Endothelial cell of umbilical vein (primary cell): ENCODE measurements around the gene RGS18. TPM values are rescaled to one million over a fixed set of nuclear protein-coding genes. Genes with fewer than 3 reads are reported as not detected.

Source experiments
- BruUV-seq: library from RNA; stranded (reverse); fragments of 400-500 nt; replicated peaks from 2 replicates; lab custom pipeline; 2021; lab: Mats Ljungman, UMichigan
- CTCF ChIA-PET: fragments of 300-600, 350-600 bp; sonication (Branson Sonifier 250); formaldehyde crosslinking; loops from one replicate; lab custom pipeline; 2021; ENCODE audit warnings: antibody characterized with exemption, inconsistent platforms; lab: Charles Lee
- POLR2A ChIA-PET: fragments of 300-600, 350-600 bp; sonication (Branson Sonifier 250); formaldehyde crosslinking; loops from one replicate; lab custom pipeline; 2021; ENCODE audit warnings: antibody characterized with exemption, inconsistent platforms; lab: Charles Lee
- DNase-seq: peaks from one replicate; pipeline ENCODE4 v3.0.0-alpha.2; 2011; ENCODE audit warnings: low read depth, low spot score
- FAIRE-seq: peaks from 2 replicates; lab custom pipeline; 2011; peaks lifted over from hg19 to GRCh38; lab: Jason Lieb, UNC
- H2AFZ ChIP-seq: 2 replicates; pipeline ENCODE4 v1.6.0; 2012; ENCODE audit warnings: low read depth, low read length, control low read depth, inconsistent platforms
- H3K27ac ChIP-seq: 2 replicates; pipeline ENCODE4 v1.5.1; 2011; ENCODE audit warnings: low read depth, mild to moderate bottlenecking, control low read depth, low read length, moderate library complexity; ENCODE audit not compliant: insufficient read depth
- H3K27me3 ChIP-seq, 2 experiments: 2 replicates each; pipeline versions ENCODE4 v1.6.0 to v1.6.1; 2011; ENCODE audit warnings: low read length in 2 of 2, mixed read lengths in 1 of 2; ENCODE audit not compliant: control insufficient read depth in 2 of 2, insufficient read depth in 2 of 2
- H3K36me3 ChIP-seq, 2 experiments: 2 replicates in 1 of 2; 3 replicates in 1 of 2; pipeline ENCODE4 v1.5.1; 2011; ENCODE audit warnings: low read length in 2 of 2, mild to moderate bottlenecking in 1 of 2, moderate library complexity in 1 of 2; ENCODE audit not compliant: control insufficient read depth in 2 of 2, insufficient read depth in 2 of 2; ENCODE audit errors: extremely low read depth in 1 of 2
- H3K4me1 ChIP-seq: 3 replicates; pipeline ENCODE4 v1.5.1; 2011; ENCODE audit warnings: mild to moderate bottlenecking, low read length; ENCODE audit not compliant: control insufficient read depth, insufficient read depth; ENCODE audit errors: extremely low read depth
- H3K4me2 ChIP-seq: 2 replicates; pipeline ENCODE4 v1.6.1; 2011; ENCODE audit warnings: low read length, control low read depth, mixed read lengths; ENCODE audit not compliant: insufficient read depth
- H3K4me3 ChIP-seq, 3 experiments: fragments of 200-600 bp in 1 of 3; sonication (generic), shearing (Covaris generic) in 1 of 3; replicated peaks in 1 of 3; 2 replicates each; pipeline ENCODE4 v1.5.1; 2011 to 2016; ENCODE audit warnings: control low read depth in 3 of 3, low read length in 3 of 3, mild to moderate bottlenecking in 2 of 3, inconsistent platforms in 1 of 3, low read depth in 1 of 3, moderate library complexity in 1 of 3; ENCODE audit not compliant: insufficient read depth in 1 of 3
- H3K79me2 ChIP-seq: 2 replicates; pipeline ENCODE4 v1.6.0; 2012; ENCODE audit warnings: low read length, inconsistent platforms; ENCODE audit not compliant: control insufficient read depth, insufficient read depth
- H3K9ac ChIP-seq: replicated peaks from 2 replicates; pipeline ENCODE3; 2011; ENCODE audit warnings: low read length, control low read depth; ENCODE audit not compliant: insufficient read depth; ENCODE audit errors: extremely low read depth
- H3K9me1 ChIP-seq: replicated peaks from 3 replicates; pipeline ENCODE4 v1.6.0; 2011; ENCODE audit warnings: mild to moderate bottlenecking, low read length; ENCODE audit not compliant: control insufficient read depth, insufficient read depth; ENCODE audit errors: extremely low read depth
- H3K9me3 ChIP-seq: replicated peaks from 2 replicates; pipeline ENCODE4 v1.5.1; 2012; ENCODE audit warnings: low read length, inconsistent platforms; ENCODE audit not compliant: control insufficient read depth, insufficient read depth
- H4K20me1 ChIP-seq: replicated peaks from 2 replicates; pipeline ENCODE3; 2011; ENCODE audit warnings: mild to moderate bottlenecking, low read length; ENCODE audit not compliant: control insufficient read depth, insufficient read depth; ENCODE audit errors: extremely low read depth
- FOS ChIP-seq: IDR thresholded peaks from 2 replicates; pipeline ENCODE4 v1.6.1; 2011; ENCODE audit warnings: mild to moderate bottlenecking, low read length, moderate library complexity, borderline replicate concordance; ENCODE audit not compliant: insufficient read depth
- GATA2 ChIP-seq: IDR thresholded peaks from 2 replicates; pipeline ENCODE4 v1.7.0; 2011; ENCODE audit warnings: low read depth, mild to moderate bottlenecking, moderate library complexity, mixed read lengths, low read length; ENCODE audit not compliant: insufficient read length, insufficient read depth
- JUN ChIP-seq: IDR thresholded peaks from 2 replicates; pipeline ENCODE4 v1.6.1; 2011; ENCODE audit warnings: borderline replicate concordance, low read depth; ENCODE audit not compliant: insufficient read length, insufficient read depth
- POLR2AphosphoS5 ChIP-seq: IDR thresholded peaks from 2 replicates; pipeline ENCODE4 v1.6.1; 2012; ENCODE audit warnings: low read depth, mild to moderate bottlenecking, control low read depth, low read length, moderate library complexity; ENCODE audit not compliant: insufficient read depth
- dilution Hi-C: fragments of 300-500 bp; cut with MboI; formaldehyde crosslinking; loops from one replicate; pipeline ENCODE4 v1.15.0; 2019; ENCODE audit warnings: low sequenced_read_pairs; ENCODE audit not compliant: extremely low pct_ligation_motif_present
- intact Hi-C: fragments of 100-400 bp; cut with micrococcal nuclease; formaldehyde crosslinking; loops from one replicate; pipeline ENCODE4 v1.10.0; 2022
- polyA plus RNA-seq, 4 experiments: library from polyadenylated mRNA; depleted of rRNA in 3 of 4; stranded (reverse) in 3 of 4; unstranded in 1 of 4; fragments of >200 nt; gene quantifications; 2 replicates each; pipeline versions ENCODE4 v1.2.1 to v1.2.3, GENCODE V29; 2011 to 2012; ENCODE audit warnings: missing spikeins in 1 of 4
- total RNA-seq: library from RNA; stranded (reverse); gene quantifications from 2 replicates; pipeline ENCODE4 v1.2.3, GENCODE V29; 2021
- TF ChIP-seq, protein P1 (sequence below): IDR thresholded peaks from 2 replicates; pipeline ENCODE4 v1.6.1; 2011; ENCODE audit not compliant: insufficient read depth, insufficient read length

RGS18 gene
- total and polyA plus RNA-seq, 2 donors (not counting 3 experiments of a cell fraction or from before 2014, with no cell fraction given), result not detected

DNA sequence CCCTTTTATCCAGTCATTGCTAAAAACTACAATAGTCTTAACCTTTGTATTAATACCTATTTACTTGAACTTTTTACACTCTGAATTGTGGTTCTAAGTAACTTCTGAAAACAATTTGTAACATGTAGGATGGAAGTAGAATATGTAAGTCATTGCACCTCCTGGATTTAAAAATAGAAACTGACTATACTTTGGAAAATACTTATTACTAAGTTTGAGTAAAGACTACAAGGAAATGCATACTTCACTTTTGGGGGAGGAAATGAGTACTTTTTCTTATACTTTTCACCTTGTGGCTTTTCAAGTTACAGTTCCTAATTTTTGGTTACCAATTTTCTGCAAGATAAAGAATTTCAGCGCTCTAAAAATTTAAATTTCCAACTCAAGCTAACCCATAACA is 8.7 kb downstream of the RGS18 start:
- no TSS peak for BruUV-seq
- Histone ChIP-seq H3K4me2 (no peak overlapping the region), H3K27ac (no peak overlapping the region), H3K9me3 (no peaks in the 10 kb centered on the region), H2AFZ (no peak overlapping the region), H3K4me3 (no peak overlapping the region), H3K27me3 (no peaks in the 10 kb centered on the region), H3K36me3 (no peaks in the 10 kb centered on the region), H4K20me1 (no peaks in the 10 kb centered on the region), H3K79me2 (no peaks in the 10 kb centered on the region), H3K9me1 (no peaks in the 10 kb centered on the region), H3K9ac (no peak overlapping the region), H3K4me1 (peaks cover 37% of the 10 kb centered on the region)
- DNase-seq (no peak), FAIRE-seq (no peak)
- TF ChIP-seq POLR2AphosphoS5 (no peak), JUN (no peak), GATA2 (no peak), FOS (no peak)
- TF ChIP-seq, protein P1, sequence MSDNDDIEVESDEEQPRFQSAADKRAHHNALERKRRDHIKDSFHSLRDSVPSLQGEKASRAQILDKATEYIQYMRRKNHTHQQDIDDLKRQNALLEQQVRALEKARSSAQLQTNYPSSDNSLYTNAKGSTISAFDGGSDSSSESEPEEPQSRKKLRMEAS, result no peak
- intact Hi-C loops (loop anchor here (5.0 kb wide), 1 partner anchor 150 kb away; no protein-coding TSS in a partner anchor), dilution Hi-C loops (no loop called here)
- POLR2A ChIA-PET, result no interaction called here
- CTCF ChIA-PET, result no interaction called here

- Histone ChIP-seq H3K4me2 (no peak overlapping the region), H3K4me3 (no peak overlapping the region), H3K27me3 (no peaks in the 10 kb centered on the region), H3K4me1 (peaks cover 37% of the 10 kb centered on the region), H2AFZ (no peak overlapping the region), H3K27ac (peak overlapping the region; percentile 98), H3K36me3 (no peaks in the 10 kb centered on the region), H4K20me1 (no peaks in the 10 kb centered on the region), H3K9me1 (no peaks in the 10 kb centered on the region), H3K79me2 (no peaks in the 10 kb centered on the region), H3K9me3 (no peaks in the 10 kb centered on the region), H3K9ac (no peak overlapping the region)
- DNase-seq (peak; percentile 69), FAIRE-seq (peak; percentile 48)
- BruUV-seq, result no TSS peak
- ChIA-PET POLR2A (no interaction called here), CTCF (no interaction called here)
- TF ChIP-seq JUN (no peak), FOS (peak; percentile 22)
- intact Hi-C loops, result loop anchor here (5.0 kb wide), 1 partner anchor 151 kb away; no protein-coding TSS in a partner anchor
- dilution Hi-C loops, result no loop called here
Measured at GRCh38 chr1:192167911-192168700, 9.8 kb downstream of the RGS18 start.
